ENCODE results near the gene INTS4.
A peak's percentile ranks its signal among the peaks of the same experiment; 100 is the strongest.
"Not testable (repeated sequence)": the region's sequence is repeated elsewhere in the genome, so short reads cannot be mapped to it uniquely, and the experiment has no call there.

INTS4 gene

GRCh38 chr11:78000193-78000592 is 5.7 kb upstream of the INTS4 start:
- TF ChIP-seq ZFX (IDR thresholded peaks at IDR 0.05) (no peak), CTCF (conservative IDR thresholded peaks at IDR 0.05) (peak; percentile 90)
- H3K27ac ChIP-seq, result no peak overlapping the region

GRCh38 chr11:77999446-78000030 is 5.1 kb upstream of the INTS4 start:
- H3K27ac ChIP-seq, result no peak overlapping the region
- no peak for TF ChIP-seq CTCF (conservative IDR thresholded peaks at IDR 0.05)
- TF ChIP-seq ZFX (IDR thresholded peaks at IDR 0.05), result no peak

GRCh38 chr11:77993902-77994301 is 566 bp downstream of the INTS4 start:
- H3K27ac ChIP-seq, result peak overlapping the region; percentile 52
- no peak for TF ChIP-seq ZFX (IDR thresholded peaks at IDR 0.05)
- no peak for TF ChIP-seq CTCF (conservative IDR thresholded peaks at IDR 0.05)

GRCh38 chr11:77990981-77991380 is 3.5 kb downstream of the INTS4 start:
- no peak overlapping the region for H3K27ac ChIP-seq
- TF ChIP-seq ZFX (IDR thresholded peaks at IDR 0.05) (no peak), CTCF (conservative IDR thresholded peaks at IDR 0.05) (no peak)

- not testable (repeated sequence) for H3K27ac ChIP-seq
These were observed 8.0 kb downstream of the INTS4 start for GRCh38 chr11:77986456-77986855.

- TF ChIP-seq CTCF (conservative IDR thresholded peaks at IDR 0.05), result no peak
- TF ChIP-seq ZFX (IDR thresholded peaks at IDR 0.05), result no peak
- H3K27ac ChIP-seq, result no peak overlapping the region
These were observed 13.0 kb downstream of the INTS4 start for GRCh38 chr11:77981346-77981947.

- H3K27ac ChIP-seq, result no peak overlapping the region
- no peak for TF ChIP-seq CTCF (conservative IDR thresholded peaks at IDR 0.05)
- TF ChIP-seq ZFX (IDR thresholded peaks at IDR 0.05), result no peak
These were observed 26.1 kb downstream of the INTS4 start for GRCh38 chr11:77968337-77968736.

- TF ChIP-seq ZFX (IDR thresholded peaks at IDR 0.05) (no peak), CTCF (conservative IDR thresholded peaks at IDR 0.05) (no peak)
- no peak overlapping the region for H3K27ac ChIP-seq
These were observed 26.7 kb downstream of the INTS4 start for GRCh38 chr11:77967753-77968152.

All from C4-2B (cell line).